Activated CD4-positive, CD25-positive, alpha-beta regulatory T cell treated with anti-CD3 and anti-CD28 coated beads, Interleukin-2, amount 50 U/mL, for 72 hours (primary cell): ENCODE measurements around the gene SMIM33.
"Not testable (repeated sequence)": the region's sequence is repeated elsewhere in the genome, so short reads cannot be mapped to it uniquely, and the experiment has no call there.

Experiments
- DNase-seq: peaks from one replicate; pipeline ENCODE4 v3.0.0; 2021

The SMIM33 gene

GRCh38 chr5:139470821-139471300 lies at the start of gene SMIM33:
TSS of gene SMIM33 (plus strand) at chr5:139471004. CDS start at chr5:139471122, 118 bp downstream.
- DNase-seq, result peak; percentile 46

GRCh38 chr5:139422307-139422893 lies 48.4 kb upstream of the SMIM33 start:
- DNase-seq, result no peak

DNA sequence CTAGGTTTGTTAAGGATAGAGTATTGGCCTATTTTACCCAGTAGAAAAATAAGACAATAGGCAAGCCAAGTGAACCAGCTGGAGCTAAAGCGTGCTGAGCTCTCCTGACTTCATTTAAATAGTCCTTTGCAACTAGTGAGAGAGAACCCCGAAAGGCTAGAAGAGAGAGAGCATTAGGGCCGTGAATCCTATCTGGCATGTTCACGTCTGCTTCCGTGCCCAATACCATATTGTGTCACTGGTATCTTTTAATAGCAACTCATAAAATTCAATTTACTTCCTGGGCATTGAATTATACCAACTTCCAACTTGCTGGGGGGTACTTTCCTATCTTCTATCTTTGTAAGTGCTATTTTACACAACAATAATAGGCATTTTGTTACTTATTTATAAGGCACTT lies 45.3 kb upstream of the SMIM33 start:
- DNase-seq, result no peak

GRCh38 chr5:139426203-139426885 lies 44.5 kb upstream of the SMIM33 start:
- DNase-seq, result no peak

DNA sequence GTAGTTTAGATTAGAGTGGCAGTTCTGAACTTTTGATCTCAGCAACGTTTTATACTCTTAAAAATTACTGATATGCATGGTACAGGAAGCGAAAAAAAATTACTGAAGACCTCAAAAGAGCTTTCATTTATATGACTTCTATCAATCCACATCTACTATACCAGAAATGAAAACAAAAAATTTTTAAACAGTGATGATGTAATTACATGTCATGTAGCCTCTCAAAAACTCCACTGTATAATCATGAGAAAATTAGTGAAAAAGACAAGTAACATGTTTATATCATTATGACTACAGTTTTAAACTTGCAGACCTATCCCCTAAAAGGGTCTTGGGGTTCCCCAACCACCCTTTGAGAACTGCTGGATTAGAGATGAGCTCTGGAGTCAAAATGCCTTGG lies 40.8 kb upstream of the SMIM33 start:
- DNase-seq, result no peak

GRCh38 chr5:139431706-139432105 lies 39.1 kb upstream of the SMIM33 start:
- no peak for DNase-seq

- DNase-seq, result no peak
Measured at GRCh38 chr5:139435676-139436075, 35.1 kb upstream of the SMIM33 start.

GRCh38 chr5:139438707-139439012 lies 32.1 kb upstream of the SMIM33 start:
- DNase-seq, result no peak

GRCh38 chr5:139439013-139439903 lies 31.5 kb upstream of the SMIM33 start, which contains the start of gene DNAJC18:
TSS of gene DNAJC18 (minus strand) at chr5:139439525. CDS start at chr5:139439445, 80 bp downstream.
- DNase-seq, result peak; percentile 88

GRCh38 chr5:139440416-139440815 lies 30.4 kb upstream of the SMIM33 start:
- DNase-seq, result not testable (repeated sequence)

- DNase-seq, result no peak
Measured at GRCh38 chr5:139443831-139444453, 26.9 kb upstream of the SMIM33 start.

- DNase-seq, result no peak
Measured at GRCh38 chr5:139445325-139446170, 25.3 kb upstream of the SMIM33 start.

GRCh38 chr5:139446956-139447779 lies 23.6 kb upstream of the SMIM33 start:
- no peak for DNase-seq

DNA sequence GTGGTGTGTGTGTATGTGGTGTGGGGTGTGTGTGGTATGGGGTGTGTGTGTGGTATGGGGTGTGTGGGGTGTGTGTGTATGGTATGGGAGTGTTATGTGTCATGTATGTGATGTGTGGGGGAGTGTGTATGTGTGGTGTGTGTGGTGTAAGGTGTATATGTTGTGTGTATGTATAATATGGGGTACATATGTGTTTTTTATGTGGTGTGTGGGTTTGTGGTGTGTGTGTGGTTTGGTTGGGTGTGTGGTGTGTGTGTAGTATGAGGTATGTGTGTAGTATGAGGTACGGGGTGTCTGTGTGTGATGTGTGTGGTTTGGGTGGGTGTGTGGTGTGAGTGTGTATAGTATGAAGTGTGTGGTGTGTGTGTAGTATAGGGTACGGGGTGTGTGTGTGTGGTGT lies 19.6 kb upstream of the SMIM33 start:
- DNase-seq, result no peak

DNA sequence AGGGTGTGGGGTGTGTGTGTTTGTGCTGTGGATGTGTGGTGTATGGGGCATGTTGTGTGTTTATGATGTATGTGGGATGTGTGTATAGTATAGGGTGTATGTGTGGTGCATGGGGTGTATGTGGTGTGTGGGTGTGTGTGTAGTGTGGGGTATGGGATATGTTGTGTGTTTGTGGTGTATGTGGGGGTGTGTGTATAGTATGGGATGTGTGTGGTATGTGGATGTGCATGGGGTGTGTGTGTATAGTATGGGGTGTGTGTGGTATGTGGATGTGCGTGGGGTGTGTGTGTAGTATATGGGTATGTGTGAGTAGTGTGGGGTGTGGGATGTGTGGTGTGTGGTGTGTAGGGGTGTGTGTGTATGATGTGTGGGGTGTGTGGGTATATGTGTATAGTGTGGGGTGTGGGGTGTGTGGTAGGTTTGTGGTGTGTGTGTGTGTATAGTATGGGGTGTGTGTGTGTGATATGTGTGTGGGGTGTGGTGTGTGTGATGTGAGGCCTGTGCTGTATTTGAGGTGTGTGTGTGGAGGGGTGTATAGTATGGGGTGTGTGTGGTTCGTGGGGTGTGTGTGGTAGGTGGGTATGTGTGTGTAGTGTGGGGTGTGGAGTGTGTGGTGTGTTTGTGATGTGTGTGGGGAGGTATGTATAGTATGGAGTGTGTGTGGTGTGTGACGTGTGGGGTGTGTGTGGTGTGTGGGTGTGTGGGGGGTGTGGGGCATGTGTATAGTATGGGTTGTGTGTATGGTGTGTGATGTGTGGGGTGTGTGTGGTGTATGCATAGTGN lies 18.7 kb upstream of the SMIM33 start:
- DNase-seq, result no peak

DNA sequence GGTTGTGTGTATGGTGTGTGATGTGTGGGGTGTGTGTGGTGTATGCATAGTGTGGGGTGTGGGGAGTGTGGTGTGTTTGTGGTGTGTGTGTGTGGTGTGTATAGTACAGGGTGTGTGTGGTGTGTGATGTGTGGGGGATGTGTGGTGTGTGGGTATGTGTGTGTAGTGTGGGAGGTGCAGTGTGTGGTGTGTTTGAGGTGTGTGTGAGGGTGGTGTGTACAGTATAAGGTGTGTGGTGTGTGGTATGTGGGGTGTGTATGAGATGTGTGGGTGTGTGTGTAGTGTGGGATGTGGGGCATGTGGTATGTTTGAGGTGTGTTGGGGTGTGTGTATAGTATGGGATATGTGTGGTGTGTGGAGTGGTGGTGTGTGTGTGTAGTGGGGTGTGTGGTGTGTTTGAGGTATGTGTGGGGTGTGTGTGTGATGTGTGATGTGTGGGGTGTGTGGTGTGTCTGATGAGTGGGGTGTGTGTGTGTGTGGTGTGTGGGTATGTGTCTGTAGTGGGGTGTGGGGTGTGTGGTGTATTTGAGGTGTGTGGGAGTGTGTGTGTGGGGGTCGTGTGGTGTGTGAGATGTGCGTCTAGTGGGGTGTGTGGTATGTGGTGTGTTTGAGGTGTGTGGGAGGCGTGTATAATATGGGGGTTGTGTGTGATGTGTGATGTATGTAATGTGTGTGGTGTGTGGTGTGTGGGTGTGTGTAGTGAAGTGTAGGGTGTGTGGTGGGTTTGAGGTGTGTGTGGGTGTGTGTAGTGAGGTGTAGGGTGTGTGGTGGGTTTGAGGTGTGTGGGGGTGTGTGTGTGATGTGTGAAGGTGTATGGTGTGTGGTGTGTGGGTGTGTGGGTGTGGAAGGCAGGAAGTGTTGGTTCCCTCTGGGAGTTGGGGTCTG lies 16.9 kb upstream of the SMIM33 start:
- no peak for DNase-seq

GRCh38 chr5:139454568-139455290 lies 16.1 kb upstream of the SMIM33 start:
- no peak for DNase-seq

DNA sequence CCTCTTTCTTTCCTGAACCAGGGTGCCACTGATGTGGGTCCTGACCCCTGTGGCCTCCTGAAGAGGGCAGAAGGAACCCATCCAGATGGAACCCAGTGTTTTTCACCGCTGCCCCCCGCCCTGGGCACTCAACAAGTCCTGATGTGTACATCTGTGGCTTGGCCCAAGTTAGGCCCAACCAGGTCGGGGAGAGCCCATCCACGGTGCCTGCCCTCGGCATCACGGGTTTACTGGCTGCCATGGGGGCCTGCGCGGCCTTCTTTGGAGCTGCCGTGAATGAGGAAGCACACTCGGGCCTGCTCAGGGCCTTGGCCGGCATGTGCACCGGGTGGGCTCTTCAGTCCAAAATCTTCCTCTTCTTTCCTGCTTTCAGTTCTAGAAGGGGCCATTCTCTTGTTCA lies 14.0 kb upstream of the SMIM33 start:
- DNase-seq, result no peak

DNA sequence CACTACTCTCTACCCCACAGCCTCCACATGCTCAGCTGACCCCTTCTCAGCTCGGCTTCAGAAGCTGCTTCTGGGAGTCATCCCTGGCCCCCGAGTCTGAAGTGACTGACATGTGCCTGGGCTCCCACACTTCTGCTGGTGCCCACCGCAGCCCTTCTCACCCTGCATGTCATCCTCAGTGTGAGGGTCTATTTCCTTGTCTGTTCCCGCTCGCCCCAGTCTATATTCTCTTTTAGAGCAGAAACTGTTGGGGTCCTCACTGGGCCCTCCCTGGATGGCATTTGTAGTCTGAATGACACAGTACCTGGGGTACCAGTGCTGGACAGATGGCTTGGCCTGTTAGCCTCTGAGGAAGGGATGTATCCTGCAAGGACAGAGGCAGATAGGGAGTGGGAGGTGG lies 13.6 kb upstream of the SMIM33 start:
- DNase-seq, result no peak
